Measurements from ENCODE around the gene COX7A1. TPM values are rescaled to one million over a fixed set of nuclear protein-coding genes. Genes with fewer than 3 reads are reported as not detected.
"Not testable (repeated sequence)": the region's sequence is repeated elsewhere in the genome, so short reads cannot be mapped to it uniquely, and the experiment has no call there.

The COX7A1 gene
- total RNA-seq, 1 donor from 2014 or later: not detected

DNA sequence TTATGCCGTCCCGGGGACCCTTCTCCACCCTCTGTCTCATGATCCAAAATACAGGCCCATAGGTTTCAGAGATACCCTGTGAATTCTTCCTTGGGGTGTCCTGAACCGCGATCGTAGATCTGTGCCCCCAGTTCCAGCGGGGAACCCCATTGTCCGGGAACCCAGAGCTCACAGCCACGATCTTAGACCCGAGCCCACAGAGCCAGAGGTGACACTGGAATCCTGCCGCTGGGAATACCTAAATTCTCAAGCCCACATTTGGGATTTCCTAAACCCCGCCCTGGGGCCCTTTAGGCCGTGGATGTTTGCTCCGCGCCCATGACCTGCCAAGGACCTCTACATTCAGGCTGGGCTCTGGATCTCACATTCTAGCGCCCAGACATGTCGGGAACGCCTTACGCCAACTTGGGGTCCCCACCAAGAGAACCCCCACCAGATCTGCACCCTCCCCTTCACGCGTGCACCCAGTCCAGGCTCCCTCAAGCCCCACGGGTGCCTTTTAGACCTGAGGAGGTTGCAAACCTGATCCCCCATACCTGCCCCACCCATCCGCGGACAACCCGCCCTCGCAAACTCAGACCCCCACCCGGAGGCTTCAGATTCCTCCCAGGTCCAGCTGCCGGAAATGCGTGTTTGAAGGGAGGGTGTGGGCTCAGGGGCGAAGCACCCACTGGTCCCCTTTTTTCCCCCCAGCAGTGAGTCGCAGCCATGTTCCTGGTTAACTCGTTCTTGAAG lies 11.8 kb downstream of the COX7A1 start:
- TF ChIP-seq, protein P1, sequence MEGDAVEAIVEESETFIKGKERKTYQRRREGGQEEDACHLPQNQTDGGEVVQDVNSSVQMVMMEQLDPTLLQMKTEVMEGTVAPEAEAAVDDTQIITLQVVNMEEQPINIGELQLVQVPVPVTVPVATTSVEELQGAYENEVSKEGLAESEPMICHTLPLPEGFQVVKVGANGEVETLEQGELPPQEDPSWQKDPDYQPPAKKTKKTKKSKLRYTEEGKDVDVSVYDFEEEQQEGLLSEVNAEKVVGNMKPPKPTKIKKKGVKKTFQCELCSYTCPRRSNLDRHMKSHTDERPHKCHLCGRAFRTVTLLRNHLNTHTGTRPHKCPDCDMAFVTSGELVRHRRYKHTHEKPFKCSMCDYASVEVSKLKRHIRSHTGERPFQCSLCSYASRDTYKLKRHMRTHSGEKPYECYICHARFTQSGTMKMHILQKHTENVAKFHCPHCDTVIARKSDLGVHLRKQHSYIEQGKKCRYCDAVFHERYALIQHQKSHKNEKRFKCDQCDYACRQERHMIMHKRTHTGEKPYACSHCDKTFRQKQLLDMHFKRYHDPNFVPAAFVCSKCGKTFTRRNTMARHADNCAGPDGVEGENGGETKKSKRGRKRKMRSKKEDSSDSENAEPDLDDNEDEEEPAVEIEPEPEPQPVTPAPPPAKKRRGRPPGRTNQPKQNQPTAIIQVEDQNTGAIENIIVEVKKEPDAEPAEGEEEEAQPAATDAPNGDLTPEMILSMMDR (IDR thresholded peaks at IDR 0.05; ENCODE audit: unreplicated experiment): no peak
- Mint-ChIP-seq H3K36me3 (ENCODE audit: insufficient read depth) (peaks cover 17% of the 10 kb centered on the region), H3K4me1 (ENCODE audit: low read depth) (peaks cover 11% of the 10 kb centered on the region), H3K27me3 (peaks cover 5% of the 10 kb centered on the region), H3K9me3 (ENCODE audit: low read depth) (peaks cover 4% of the 10 kb centered on the region), H3K4me3 (ENCODE audit: low read depth) (peak overlapping the region; percentile 98), H3K27ac (peak overlapping the region; percentile 98)
- no peak for DNase-seq (ENCODE audit: low spot score, unreplicated experiment)

DNA sequence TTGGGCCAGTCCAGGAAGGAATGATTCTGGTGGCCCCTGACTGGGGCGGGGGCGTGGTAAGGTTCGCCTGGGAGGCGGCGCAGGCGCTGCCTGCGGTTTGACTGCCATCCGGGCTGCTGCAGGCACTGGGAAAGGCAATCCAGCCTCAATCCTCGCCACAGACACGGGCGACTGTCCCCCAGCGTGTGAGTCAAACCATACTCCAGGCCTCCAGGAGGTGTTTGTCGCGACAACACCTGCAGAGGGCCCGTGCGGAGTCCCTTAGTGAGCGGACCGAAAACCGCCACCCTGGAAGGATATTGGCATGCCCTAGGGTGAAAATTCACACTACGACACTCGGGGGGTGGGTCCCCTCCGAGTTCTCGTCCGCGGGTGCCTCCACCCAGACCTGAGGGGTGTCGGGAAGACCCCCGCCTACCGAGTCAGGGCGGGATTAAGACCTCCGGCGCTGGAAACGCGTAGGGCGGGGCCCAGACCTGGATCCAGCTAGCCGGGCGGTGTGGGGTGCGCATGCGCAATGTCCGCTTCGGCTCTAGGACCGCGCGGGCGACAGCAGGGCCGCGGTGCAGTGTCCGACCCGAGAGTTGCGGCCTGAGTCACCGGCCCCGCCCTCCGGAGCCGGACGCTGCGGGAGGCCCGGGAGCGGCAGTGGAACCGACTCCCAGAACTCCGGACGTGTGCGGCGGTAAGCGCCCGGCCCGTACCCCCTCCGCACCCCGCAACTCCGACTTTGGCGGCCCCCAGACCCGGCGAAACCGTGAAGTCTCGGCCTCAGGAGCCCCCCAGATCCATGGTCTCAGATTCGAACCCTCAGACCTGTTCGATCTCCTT lies 12.6 kb downstream of the COX7A1 start, which contains the start of gene CAPNS1:
Gene CAPNS1, plus strand, starts transcription at position 594 of the 831 bp plus-strand sequence. CDS start 946 bp downstream, outside the sequence.
- Mint-ChIP-seq H3K27ac (peak within 1 kb of the TSS; percentile 98), H3K36me3 (ENCODE audit: insufficient read depth) (peaks cover 15% of the 10 kb centered on the region)

DNA sequence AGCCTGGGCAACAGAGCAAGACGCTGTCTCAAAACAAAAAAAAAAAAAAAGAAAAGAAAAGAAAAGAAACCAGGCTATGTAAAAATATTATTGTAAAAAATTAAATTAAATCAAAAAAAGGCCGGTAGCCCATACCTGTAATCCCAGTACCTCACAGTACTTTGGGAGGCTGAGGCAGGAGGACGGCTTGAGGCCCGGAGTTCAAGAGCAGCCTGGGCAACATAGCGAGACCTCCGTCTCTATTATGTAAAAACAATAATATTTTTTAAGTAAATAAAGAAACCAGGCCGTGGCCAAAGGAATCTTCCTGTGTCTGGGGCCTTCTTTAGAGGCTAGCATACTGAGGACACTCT lies 13.2 kb downstream of the COX7A1 start:
- peaks cover 11% of the 10 kb centered on the region for H3K4me1 Mint-ChIP-seq (ENCODE audit: low read depth)
- peaks cover 12% of the 10 kb centered on the region for H3K36me3 Mint-ChIP-seq (ENCODE audit: insufficient read depth)

More for the DNA sequence above, 12.6 kb downstream of the COX7A1 start, which contains the start of gene CAPNS1:
- peak within 1 kb of the TSS; percentile 98 for H3K4me3 Mint-ChIP-seq (ENCODE audit: low read depth)
- TF ChIP-seq, protein P1 (IDR thresholded peaks at IDR 0.05; ENCODE audit: unreplicated experiment): peak; percentile 43
- peak; percentile 97 for DNase-seq (ENCODE audit: low spot score, unreplicated experiment)
- peaks cover 11% of the 10 kb centered on the region for H3K4me1 Mint-ChIP-seq (ENCODE audit: low read depth)
- peaks cover 4% of the 10 kb centered on the region for H3K9me3 Mint-ChIP-seq (ENCODE audit: low read depth)
- H3K27me3 Mint-ChIP-seq: peaks cover 7% of the 10 kb centered on the region

DNA sequence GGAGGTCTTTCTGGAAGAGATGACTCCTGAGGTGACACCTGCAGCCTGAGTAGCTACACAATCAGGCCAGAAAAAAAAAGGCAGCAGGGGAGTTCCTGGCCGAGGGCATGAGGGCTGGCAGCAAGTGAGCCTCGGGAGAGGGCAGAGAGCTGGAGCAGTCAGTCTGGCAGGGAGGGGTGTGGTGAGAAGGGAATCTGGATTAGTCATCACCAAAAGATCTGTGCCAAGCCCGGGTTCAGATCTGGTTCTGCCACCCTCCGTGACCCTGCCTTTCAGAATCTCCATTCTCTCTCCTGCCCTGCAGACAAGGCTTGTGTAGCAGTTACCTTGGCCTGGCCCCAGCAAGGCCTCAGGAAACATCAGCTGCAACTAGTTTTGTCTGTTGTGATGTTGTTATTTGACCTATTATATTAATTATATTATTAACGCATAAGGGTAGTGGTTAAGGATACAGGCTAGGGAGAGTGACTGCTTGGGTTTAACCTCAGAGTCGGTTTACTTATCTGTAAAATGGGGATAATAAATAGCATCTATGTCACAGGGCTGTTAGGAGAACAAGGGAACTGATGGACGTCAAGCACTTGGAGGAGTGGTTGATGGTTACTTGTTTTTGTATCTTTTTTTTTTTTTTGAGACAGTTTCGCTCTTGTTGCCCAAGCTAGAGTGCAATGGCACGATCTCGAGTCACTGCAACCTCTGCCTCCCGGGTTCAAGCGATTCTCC lies 15.1 kb downstream of the COX7A1 start:
- DNase-seq (ENCODE audit: low spot score, unreplicated experiment): no peak
- Mint-ChIP-seq H3K36me3 (ENCODE audit: insufficient read depth) (peaks cover 6% of the 10 kb centered on the region), H3K27me3 (peaks cover 7% of the 10 kb centered on the region), H3K4me1 (ENCODE audit: low read depth) (peaks cover 11% of the 10 kb centered on the region), H3K4me3 (ENCODE audit: low read depth) (no peak overlapping the region), H3K9me3 (ENCODE audit: low read depth) (peaks cover 4% of the 10 kb centered on the region), H3K27ac (no peak overlapping the region)
- TF ChIP-seq, protein P1 (IDR thresholded peaks at IDR 0.05; ENCODE audit: unreplicated experiment): no peak

More for the DNA sequence above, 13.2 kb downstream of the COX7A1 start:
- Mint-ChIP-seq H3K4me3 (ENCODE audit: low read depth) (peak overlapping the region; percentile 98), H3K27me3 (peaks cover 7% of the 10 kb centered on the region), H3K27ac (peak overlapping the region; percentile 98), H3K9me3 (ENCODE audit: low read depth) (peaks cover 4% of the 10 kb centered on the region)
- DNase-seq (ENCODE audit: low spot score, unreplicated experiment): no peak
- TF ChIP-seq, protein P1 (IDR thresholded peaks at IDR 0.05; ENCODE audit: unreplicated experiment): no peak

- not testable (repeated sequence) for H3K27ac Mint-ChIP-seq; H3K4me1 Mint-ChIP-seq (ENCODE audit: low read depth); H3K27me3 Mint-ChIP-seq; DNase-seq (ENCODE audit: low spot score, unreplicated experiment); H3K9me3 Mint-ChIP-seq (ENCODE audit: low read depth); H3K4me3 Mint-ChIP-seq (ENCODE audit: low read depth); H3K36me3 Mint-ChIP-seq (ENCODE audit: insufficient read depth)
These were observed 17.4 kb downstream of the COX7A1 start for GRCh38 chr19:36134867-36135266.

DNA sequence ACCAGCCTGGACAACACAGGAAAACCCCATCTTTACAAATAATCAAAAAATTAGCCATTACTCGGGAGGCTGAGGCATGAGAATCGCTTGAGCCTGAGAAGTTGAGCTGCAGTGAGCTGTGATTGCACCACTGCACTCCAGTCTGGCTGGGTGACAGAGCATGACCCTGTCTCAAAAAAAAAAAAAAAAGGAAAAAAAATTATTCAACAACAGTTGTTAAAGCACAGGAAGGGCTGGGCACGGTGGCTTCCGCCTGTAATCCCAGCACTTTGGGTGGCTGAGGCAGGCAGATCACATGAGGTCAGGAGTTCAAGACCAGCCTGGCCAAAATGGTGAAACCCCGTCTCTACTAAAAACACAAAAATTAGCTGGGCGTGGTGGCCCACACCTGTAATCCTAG lies 21.0 kb downstream of the COX7A1 start:
- H3K36me3 Mint-ChIP-seq (ENCODE audit: insufficient read depth); H3K9me3 Mint-ChIP-seq (ENCODE audit: low read depth); H3K4me3 Mint-ChIP-seq (ENCODE audit: low read depth); DNase-seq (ENCODE audit: low spot score, unreplicated experiment); H3K27ac Mint-ChIP-seq; H3K27me3 Mint-ChIP-seq; H3K4me1 Mint-ChIP-seq (ENCODE audit: low read depth): not testable (repeated sequence)

All from progenitor cell of endocrine pancreas (in vitro differentiated cells).